Ishikawa (cell line): ENCODE results near the gene SYT7.

Source experiments
- CEBPB ChIP-seq: IDR thresholded peaks from 2 replicates; pipeline ENCODE4 v1.6.1; 2012
- CREB1 ChIP-seq: IDR thresholded peaks from 2 replicates; pipeline ENCODE4 v1.6.1; 2012; ENCODE audit warnings: low read depth
- EGR1 ChIP-seq: IDR thresholded peaks from 2 replicates; pipeline ENCODE4 v1.6.1; 2012
- EP300 ChIP-seq: IDR thresholded peaks from 2 replicates; pipeline ENCODE4 v1.6.1; 2012; ENCODE audit warnings: borderline replicate concordance
- FOXM1 ChIP-seq: IDR thresholded peaks from 2 replicates; pipeline ENCODE4 v1.6.1; 2012; ENCODE audit warnings: low read depth, borderline replicate concordance
- MAX ChIP-seq: IDR thresholded peaks from 2 replicates; pipeline ENCODE4 v1.6.1; 2012
- NFIC ChIP-seq: IDR thresholded peaks from 2 replicates; pipeline ENCODE4 v1.6.1; 2012
- RAD21 ChIP-seq: IDR thresholded peaks from 2 replicates; pipeline ENCODE4 v1.6.1; 2012; ENCODE audit warnings: low read depth
- REST ChIP-seq: IDR thresholded peaks from 2 replicates; pipeline ENCODE4 v1.6.1; 2012; ENCODE audit warnings: low read depth, mild to moderate bottlenecking
- TCF12 ChIP-seq: IDR thresholded peaks from 2 replicates; pipeline ENCODE4 v1.6.1; 2012; ENCODE audit warnings: low read depth
- YY1 ChIP-seq: IDR thresholded peaks from 2 replicates; pipeline ENCODE4 v1.6.1; 2012; ENCODE audit warnings: low read depth

- TF ChIP-seq RAD21 (no peak), CEBPB (no peak), CREB1 (no peak), MAX (no peak), FOXM1 (no peak), NFIC (no peak), YY1 (no peak), EGR1 (no peak), EP300 (no peak), REST (no peak), TCF12 (no peak)
These were observed 30.0 kb upstream of the SYT7 start for GRCh38 chr11:61610905-61611304.
